ENCODE data around the gene CROCC2.

The CROCC2 gene

GRCh38 chr2:240917684-240918257, 11.6 kb downstream of the CROCC2 start:
- DNase-seq: no peak
- in situ Hi-C loops (cut with MboI; ENCODE audit: low pct_unique_long_range_greater_than_20kb, low sequenced_read_pairs): no loop called here

- no peak for DNase-seq
- in situ Hi-C loops (cut with MboI; ENCODE audit: low pct_unique_long_range_greater_than_20kb, low sequenced_read_pairs): no loop called here
These were observed 12.3 kb downstream of the CROCC2 start for GRCh38 chr2:240918258-240919091.

- in situ Hi-C loops (cut with MboI; ENCODE audit: low pct_unique_long_range_greater_than_20kb, low sequenced_read_pairs): no loop called here
- no peak for DNase-seq
These were observed 13.1 kb downstream of the CROCC2 start for GRCh38 chr2:240919161-240919781.

- DNase-seq: no peak
- in situ Hi-C loops (cut with MboI; ENCODE audit: low pct_unique_long_range_greater_than_20kb, low sequenced_read_pairs): no loop called here
These were observed 13.9 kb downstream of the CROCC2 start for GRCh38 chr2:240919786-240920782.

- DNase-seq: no peak
- in situ Hi-C loops (cut with MboI; ENCODE audit: low pct_unique_long_range_greater_than_20kb, low sequenced_read_pairs): no loop called here
These were observed 14.7 kb downstream of the CROCC2 start for GRCh38 chr2:240920783-240921231.

- no peak for DNase-seq
- in situ Hi-C loops (cut with MboI; ENCODE audit: low pct_unique_long_range_greater_than_20kb, low sequenced_read_pairs): no loop called here
These were observed 15.3 kb downstream of the CROCC2 start for GRCh38 chr2:240921311-240921994.

GRCh38 chr2:240921995-240922244, 15.8 kb downstream of the CROCC2 start:
- in situ Hi-C loops (cut with MboI; ENCODE audit: low pct_unique_long_range_greater_than_20kb, low sequenced_read_pairs): no loop called here

GRCh38 chr2:240922245-240922981, 16.3 kb downstream of the CROCC2 start:
- in situ Hi-C loops (cut with MboI; ENCODE audit: low pct_unique_long_range_greater_than_20kb, low sequenced_read_pairs): no loop called here
- DNase-seq: no peak

More at GRCh38 chr2:240921995-240922244, 15.8 kb downstream of the CROCC2 start:
- DNase-seq: no peak

- in situ Hi-C loops (cut with MboI; ENCODE audit: low pct_unique_long_range_greater_than_20kb, low sequenced_read_pairs): no loop called here
- no peak for DNase-seq
These were observed 16.9 kb downstream of the CROCC2 start for GRCh38 chr2:240922982-240923537.

- no peak for DNase-seq
- in situ Hi-C loops (cut with MboI; ENCODE audit: low pct_unique_long_range_greater_than_20kb, low sequenced_read_pairs): no loop called here
These were observed 19.0 kb downstream of the CROCC2 start for GRCh38 chr2:240925191-240925567.

GRCh38 chr2:240925568-240926515, 19.7 kb downstream of the CROCC2 start:
- in situ Hi-C loops (cut with MboI; ENCODE audit: low pct_unique_long_range_greater_than_20kb, low sequenced_read_pairs): no loop called here
- DNase-seq: no peak

GRCh38 chr2:240926516-240927389, 20.6 kb downstream of the CROCC2 start:
- in situ Hi-C loops (cut with MboI; ENCODE audit: low pct_unique_long_range_greater_than_20kb, low sequenced_read_pairs): no loop called here
- no peak for DNase-seq

GRCh38 chr2:240927390-240927781, 21.2 kb downstream of the CROCC2 start:
- DNase-seq: no peak
- in situ Hi-C loops (cut with MboI; ENCODE audit: low pct_unique_long_range_greater_than_20kb, low sequenced_read_pairs): no loop called here

GRCh38 chr2:240928476-240929363, 22.6 kb downstream of the CROCC2 start:
- no peak for DNase-seq
- in situ Hi-C loops (cut with MboI; ENCODE audit: low pct_unique_long_range_greater_than_20kb, low sequenced_read_pairs): no loop called here

Measured in KBM-7 (cell line).